RKO (cell line): ENCODE results near the gene RPS29.

Experiments
- DNase-seq: peaks from one replicate; pipeline ENCODE4 v3.0.0-alpha.2; 2016; ENCODE audit warnings: low spot score

RPS29 gene

DNA sequence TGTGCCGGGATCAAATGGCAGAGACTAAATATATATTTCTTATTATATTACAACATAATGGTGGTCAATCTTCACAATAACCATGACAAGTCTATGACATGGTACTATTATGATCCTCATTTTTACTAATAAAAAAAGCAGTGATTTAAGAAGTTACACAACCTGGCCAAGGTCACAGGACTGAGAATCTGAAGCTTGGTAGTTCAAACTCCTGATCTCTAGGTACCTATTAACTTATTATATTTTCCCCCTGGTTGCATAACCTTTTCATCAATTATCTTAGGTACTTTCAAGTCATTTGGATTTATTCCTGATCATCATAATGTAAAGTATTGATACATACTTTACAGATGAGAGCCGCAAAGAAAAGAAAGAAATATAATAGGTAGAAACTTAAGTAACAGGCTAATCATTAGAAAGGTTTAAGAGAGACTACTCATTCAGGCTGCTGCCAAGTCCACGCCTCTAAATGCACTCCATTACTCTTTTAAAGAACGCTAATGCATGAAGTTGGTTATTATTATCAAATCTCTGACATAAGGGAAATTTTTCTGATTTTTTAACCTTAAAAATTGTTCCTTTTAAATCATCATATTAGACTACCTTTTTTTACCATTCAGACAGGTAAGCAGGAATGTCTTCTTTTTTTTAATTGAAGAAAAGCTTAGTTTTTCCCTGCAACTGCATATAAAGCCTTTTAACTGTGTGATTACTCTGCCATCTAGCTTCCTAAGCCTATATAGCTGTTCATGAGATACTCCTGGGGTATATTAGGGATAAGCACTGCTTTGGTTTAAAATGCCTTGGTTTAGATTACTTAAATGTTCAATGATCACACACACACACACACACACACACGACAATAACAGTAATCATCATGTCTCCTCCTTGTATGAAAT is 35.6 kb downstream of the RPS29 start:
- DNase-seq, result peak; percentile 56

DNA sequence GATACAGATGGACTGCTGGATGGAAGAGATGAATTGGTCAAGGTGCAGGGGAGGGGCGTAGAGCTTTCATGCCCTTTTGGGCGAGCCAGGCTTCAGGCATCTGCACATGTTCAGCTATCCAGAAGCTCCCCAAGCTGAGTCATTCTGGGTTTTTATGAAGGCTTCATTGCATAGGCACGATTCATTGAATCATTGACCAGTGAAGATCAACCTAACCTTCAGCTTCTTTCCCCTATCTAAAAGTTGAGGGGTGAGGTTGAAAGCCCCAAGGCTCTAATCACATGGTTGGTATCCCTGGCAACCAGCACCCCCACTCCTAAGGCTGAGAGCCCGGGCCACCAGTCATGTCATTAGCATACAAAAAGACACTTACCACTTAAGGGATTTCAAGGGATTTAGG is 36.3 kb downstream of the RPS29 start:
- no peak for DNase-seq

DNA sequence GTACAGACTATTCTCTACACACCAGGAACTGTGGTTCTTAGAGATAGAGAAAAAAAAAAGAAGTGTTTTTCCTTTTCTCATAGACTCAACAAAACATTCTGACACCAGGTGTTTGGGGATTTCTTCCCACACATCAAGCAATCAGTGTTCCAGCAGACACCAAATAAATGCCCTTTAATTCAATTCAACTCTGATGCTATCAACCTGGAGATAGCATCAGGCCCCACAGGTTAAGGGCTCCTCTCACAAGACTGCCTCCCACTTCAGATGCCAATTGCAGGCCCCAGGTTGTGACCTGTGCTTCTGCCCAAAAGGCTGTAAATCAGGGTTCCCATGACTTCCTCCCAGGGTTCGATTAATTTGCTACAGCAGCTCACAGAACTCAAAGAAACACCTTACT is 36.7 kb downstream of the RPS29 start:
- no peak for DNase-seq

DNA sequence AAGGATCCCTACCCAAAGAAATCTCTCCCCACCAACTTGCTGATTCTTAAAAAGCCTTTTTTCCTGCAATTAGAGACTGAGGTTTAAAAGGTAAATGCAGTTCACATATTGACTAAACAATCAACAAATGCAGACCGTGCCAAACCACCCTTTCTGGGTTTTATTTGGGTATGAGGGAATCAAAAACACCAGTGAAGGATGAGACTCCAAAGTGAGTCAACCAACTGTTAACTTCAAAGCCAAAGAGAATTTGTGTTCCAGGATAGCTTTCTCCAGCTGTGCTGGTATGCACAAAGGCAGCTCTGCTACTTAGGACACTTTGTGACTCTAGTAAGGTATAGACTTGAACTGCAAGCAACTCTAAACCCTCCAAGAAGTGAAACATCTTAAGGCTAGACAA is 39.4 kb downstream of the RPS29 start:
- DNase-seq, result no peak

DNA sequence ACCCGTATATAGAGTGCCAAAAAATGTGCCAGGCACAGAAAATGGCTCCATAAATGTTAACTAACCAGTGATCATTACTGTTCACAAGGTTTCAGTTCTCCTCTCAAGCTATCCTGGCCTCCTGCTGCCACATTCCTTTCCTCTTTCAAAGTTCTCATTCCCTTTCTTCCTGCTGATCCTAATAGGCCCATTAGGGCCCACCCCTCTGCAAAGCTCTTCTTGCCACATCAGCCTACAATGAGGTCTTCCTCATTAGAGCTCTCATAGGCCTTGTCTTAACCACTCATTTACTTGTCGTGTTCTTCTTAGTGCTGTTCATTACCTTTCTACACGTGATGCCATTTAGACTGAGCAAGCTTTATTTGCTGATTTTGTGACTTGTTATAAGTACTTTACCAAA is 40.5 kb downstream of the RPS29 start:
- no peak for DNase-seq

DNA sequence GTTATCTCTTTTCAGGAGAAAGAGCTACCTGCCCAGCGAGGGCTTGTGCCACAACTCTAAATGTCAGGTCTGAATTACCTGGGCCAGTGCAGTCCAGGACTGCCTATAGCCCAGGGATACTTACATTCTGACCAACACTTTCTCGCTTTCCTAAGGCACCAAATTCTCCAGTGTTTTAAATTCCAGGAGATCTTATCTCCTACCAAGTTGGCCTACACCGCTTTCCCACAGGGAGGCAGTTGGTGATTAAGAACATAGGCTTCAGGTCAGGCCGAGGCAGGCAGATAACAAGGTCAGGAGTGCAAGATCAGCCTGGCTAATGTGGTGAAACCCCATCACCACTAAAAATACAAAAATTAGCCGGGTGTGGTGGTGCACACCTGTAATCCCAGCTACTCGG is 41.1 kb downstream of the RPS29 start:
- no peak for DNase-seq

DNA sequence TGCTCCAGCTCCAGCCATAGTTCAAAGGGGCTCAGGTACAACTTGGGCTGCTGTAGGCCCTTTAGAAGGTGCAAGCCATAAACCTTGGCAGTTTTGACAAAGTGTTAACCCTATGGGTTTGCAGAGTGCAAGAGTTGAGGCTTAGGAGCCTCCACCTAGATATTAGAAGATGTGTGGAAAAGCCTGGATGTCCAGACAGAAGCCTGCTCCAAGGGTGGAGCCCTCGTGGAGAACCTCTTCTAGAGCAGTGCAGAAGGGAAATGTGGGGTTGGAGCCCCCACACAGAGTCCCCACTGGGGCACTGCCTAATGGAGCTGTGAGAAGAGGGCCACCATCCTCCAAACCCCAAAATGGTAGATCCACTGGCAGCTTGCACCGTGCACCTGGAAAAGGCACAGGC is 45.1 kb downstream of the RPS29 start:
- DNase-seq, result no peak

DNA sequence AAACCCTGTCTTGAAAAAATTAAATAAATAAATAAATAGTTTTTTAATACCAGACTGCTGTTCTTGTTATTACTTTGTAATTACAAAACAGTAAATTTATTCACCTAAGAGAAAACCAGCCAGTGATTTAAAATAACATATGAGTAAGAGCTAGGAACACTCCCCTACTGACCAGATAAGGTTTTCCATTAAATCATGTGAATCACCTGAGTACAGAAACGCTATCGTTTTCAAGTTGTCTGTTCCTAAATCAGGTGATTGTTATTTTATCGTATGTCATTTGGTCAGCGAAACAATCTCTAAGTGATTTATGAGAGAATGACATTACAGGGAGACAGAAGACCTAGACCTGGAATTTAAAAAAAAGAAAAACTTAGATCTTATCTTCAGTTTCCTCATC is 47.3 kb downstream of the RPS29 start:
- no peak for DNase-seq
